H1 (cell line): ENCODE measurements around the gene HDAC7. TPM values are rescaled to one million over a fixed set of nuclear protein-coding genes. Genes with fewer than 3 reads are reported as not detected.

ENCODE experiments used
- CTCF ChIA-PET: fragments of 300-600 bp; sonication (Branson Sonifier 250); formaldehyde crosslinking; loops from one replicate; lab custom pipeline; 2021; ENCODE audit not compliant: partially characterized antibody; lab: Charles Lee
- POLR2A ChIA-PET: fragments of 300-600 bp; sonication (Branson Sonifier 250); formaldehyde crosslinking; loops from one replicate; lab custom pipeline; 2021; ENCODE audit warnings: inconsistent platforms; ENCODE audit not compliant: partially characterized antibody; lab: Charles Lee
- DNase-seq, 2 experiments: peaks; one replicate each; pipeline versions ENCODE4 v3.0.0 to v3.0.0-alpha.2; 2010 to 2022; ENCODE audit warnings: low spot score in 2 of 2, low read depth in 1 of 2, mixed read lengths in 1 of 2
- FAIRE-seq: peaks from 2 replicates; lab custom pipeline; 2011; peaks lifted over from hg19 to GRCh38; lab: Jason Lieb, UNC
- H2AFZ ChIP-seq: 2 replicates; pipeline ENCODE4 v1.8.1; 2012; ENCODE audit warnings: low read length, inconsistent platforms
- H2AK5ac ChIP-seq: 2 replicates; pipeline ENCODE4 v1.6.1; 2013; ENCODE audit warnings: low read depth, low read length
- H2BK120ac ChIP-seq: replicated peaks from 2 replicates; pipeline ENCODE3; 2013; ENCODE audit warnings: low read depth, low read length, inconsistent platforms
- H2BK12ac ChIP-seq: 2 replicates; pipeline ENCODE4 v1.6.1; 2013; ENCODE audit warnings: low read depth, low read length
- H2BK15ac ChIP-seq: 2 replicates; pipeline ENCODE4 v1.6.1; 2013; ENCODE audit warnings: low read length
- H2BK20ac ChIP-seq: 2 replicates; pipeline ENCODE4 v1.6.1; 2013; ENCODE audit warnings: low read length
- H2BK5ac ChIP-seq: 2 replicates; pipeline ENCODE4 v1.6.1; 2013; ENCODE audit warnings: low read depth, low read length
- H3K14ac ChIP-seq: 2 replicates; pipeline ENCODE4 v1.6.1; 2013; ENCODE audit warnings: inconsistent platforms; ENCODE audit not compliant: insufficient read length
- H3K18ac ChIP-seq: 2 replicates; pipeline ENCODE4 v1.6.1; 2013; ENCODE audit warnings: low read length; ENCODE audit errors: extremely low read depth
- H3K23ac ChIP-seq: 2 replicates; pipeline ENCODE4 v1.6.1; 2013; ENCODE audit warnings: inconsistent platforms; ENCODE audit not compliant: insufficient read length
- H3K23me2 ChIP-seq: 2 replicates; pipeline ENCODE4 v1.6.1; 2013; ENCODE audit warnings: low read depth, low read length
- H3K27ac ChIP-seq: 2 replicates; pipeline ENCODE4 v1.6.1; 2011; ENCODE audit warnings: low read depth, low read length, inconsistent platforms
- H3K27me3 ChIP-seq, 4 experiments: replicated peaks in 1 of 4; 1 replicate in 1 of 4; 2 replicates in 3 of 4; pipeline versions ENCODE4 v1.6.1 to v1.8.1; 2011 to 2013; ENCODE audit warnings: low read length in 3 of 4, mild to moderate bottlenecking in 3 of 4, inconsistent platforms in 2 of 4, mixed read lengths in 2 of 4, moderate library complexity in 1 of 4; ENCODE audit not compliant: control insufficient read depth in 3 of 4, insufficient read depth in 3 of 4; ENCODE audit errors: extremely low read depth in 1 of 4
- H3K36me3 ChIP-seq, 4 experiments: 2 replicates each; pipeline versions ENCODE4 v1.6.1 to v1.8.1; 2011 to 2013; ENCODE audit warnings: mild to moderate bottlenecking in 4 of 4, low read length in 3 of 4, moderate library complexity in 2 of 4, control low read depth in 1 of 4, inconsistent platforms in 1 of 4; ENCODE audit not compliant: insufficient read depth in 4 of 4, control insufficient read depth in 2 of 4
- H3K4ac ChIP-seq: replicated peaks from 2 replicates; pipeline ENCODE3; 2013; ENCODE audit warnings: low read length, low read depth, mixed read lengths, inconsistent platforms; ENCODE audit not compliant: insufficient read length
- H3K4me1 ChIP-seq, 4 experiments: replicated peaks in 1 of 4; 1 replicate in 1 of 4; 2 replicates in 3 of 4; pipeline versions ENCODE4 v1.6.1 to v1.8.1; 2011 to 2013; ENCODE audit warnings: low read length in 3 of 4, inconsistent platforms in 2 of 4, mixed read lengths in 1 of 4; ENCODE audit not compliant: insufficient read depth in 4 of 4, control insufficient read depth in 3 of 4
- H3K4me2 ChIP-seq, 2 experiments: 2 replicates each; pipeline versions ENCODE4 v1.6.1 to v1.8.1; 2011 to 2013; ENCODE audit warnings: low read depth in 2 of 2, low read length in 2 of 2, control low read depth in 1 of 2, inconsistent platforms in 1 of 2, mild to moderate bottlenecking in 1 of 2; ENCODE audit not compliant: insufficient read depth in 1 of 2
- H3K4me3 ChIP-seq, 4 experiments: fragments of 200-600, 300-600 bp in 1 of 4; sonication (generic), shearing (Covaris generic), sonication (Bioruptor Twin) in 1 of 4; 2 replicates each; pipeline versions ENCODE4 v1.5.1 to v1.8.1; 2011 to 2016; ENCODE audit warnings: low read length in 4 of 4, low read depth in 3 of 4, control low read depth in 2 of 4, inconsistent platforms in 2 of 4, mild to moderate bottlenecking in 2 of 4, mixed read lengths in 1 of 4, moderate library complexity in 1 of 4; ENCODE audit not compliant: insufficient read depth in 2 of 4; ENCODE audit errors: extremely low read depth in 1 of 4
- H3K56ac ChIP-seq: replicated peaks from 2 replicates; pipeline ENCODE3; 2013; ENCODE audit warnings: low read depth, mild to moderate bottlenecking, mixed read lengths, low read length, inconsistent platforms; ENCODE audit not compliant: insufficient read length
- H3K79me1 ChIP-seq: 2 replicates; pipeline ENCODE4 v1.6.1; 2013; ENCODE audit warnings: low read depth, low read length, control low read depth
- H3K79me2 ChIP-seq, 2 experiments: 2 replicates each; pipeline versions ENCODE4 v1.6.1 to v1.8.1; 2012 to 2013; ENCODE audit warnings: low read length in 2 of 2, mild to moderate bottlenecking in 2 of 2, inconsistent platforms in 1 of 2; ENCODE audit not compliant: insufficient read depth in 2 of 2, control insufficient read depth in 1 of 2
- H3K9ac ChIP-seq, 4 experiments: replicated peaks in 1 of 4; 1 replicate in 1 of 4; 2 replicates in 3 of 4; pipeline versions ENCODE4 v1.6.1 to v1.8.1; 2011 to 2013; ENCODE audit warnings: low read depth in 3 of 4, low read length in 3 of 4, control low read depth in 2 of 4, mild to moderate bottlenecking in 2 of 4, moderate library complexity in 2 of 4, inconsistent platforms in 1 of 4; ENCODE audit errors: extremely low read depth in 1 of 4
- H3K9me3 ChIP-seq, 2 experiments: 2 replicates each; pipeline versions ENCODE4 v1.6.1 to v1.8.1; 2012 to 2013; ENCODE audit warnings: mild to moderate bottlenecking in 2 of 2, moderate library complexity in 2 of 2, control low read depth in 1 of 2, inconsistent platforms in 1 of 2, low read depth in 1 of 2, low read length in 1 of 2, mixed read lengths in 1 of 2; ENCODE audit not compliant: insufficient read depth in 2 of 2
- H4K20me1 ChIP-seq, 2 experiments: replicated peaks in 1 of 2; 2 replicates each; pipeline versions ENCODE3 to v1.8.1; 2011 to 2013; ENCODE audit warnings: inconsistent platforms in 2 of 2, low read length in 2 of 2, mild to moderate bottlenecking in 1 of 2; ENCODE audit not compliant: insufficient read depth in 2 of 2, control insufficient read depth in 1 of 2
- H4K5ac ChIP-seq: 2 replicates; pipeline ENCODE4 v1.6.1; 2013; ENCODE audit warnings: low read length, low read depth, mixed read lengths, inconsistent platforms; ENCODE audit not compliant: insufficient read length
- H4K8ac ChIP-seq: 2 replicates; pipeline ENCODE4 v1.8.0; 2013; ENCODE audit warnings: mild to moderate bottlenecking, moderate library complexity, low read length, inconsistent platforms; ENCODE audit not compliant: insufficient read depth; ENCODE audit errors: extremely low read depth
- H4K91ac ChIP-seq: replicated peaks from 2 replicates; pipeline ENCODE3; 2013; ENCODE audit warnings: low read length, mixed read lengths, inconsistent platforms; ENCODE audit not compliant: insufficient read length
- ASH2L ChIP-seq: fragments of 200-600, 300-600 bp; sonication (generic); IDR thresholded peaks from one replicate; pipeline ENCODE4 v1.7.1; 2017; ENCODE audit warnings: low read length
- BACH1 ChIP-seq: IDR thresholded peaks from 2 replicates; pipeline ENCODE4 v1.6.1; 2012; ENCODE audit warnings: low read length, improper control_type of control experiment
- EZH2 ChIP-seq: fragments of 200-600 bp; sonication (generic); IDR thresholded peaks from 2 replicates; pipeline ENCODE4 v1.7.1; 2012; ENCODE audit warnings: low read depth, mild to moderate bottlenecking, moderate library complexity, low read length, inconsistent platforms; ENCODE audit not compliant: severe bottlenecking
- HDAC6 ChIP-seq: IDR thresholded peaks from one replicate; pipeline ENCODE4 v1.7.1; 2012; ENCODE audit warnings: low read depth, mild to moderate bottlenecking, inconsistent platforms, low read length, moderate library complexity
- JUN ChIP-seq: IDR thresholded peaks from 2 replicates; pipeline ENCODE4 v1.6.1; 2011; ENCODE audit warnings: low read depth, mild to moderate bottlenecking, improper control_type of control experiment, low read length
- KDM1A ChIP-seq: fragments of 200-600, 300-600 bp; sonication (generic); IDR thresholded peaks from 2 replicates; pipeline ENCODE4 v1.7.1; 2016; ENCODE audit warnings: mild to moderate bottlenecking, low read length, borderline replicate concordance
- SIN3A ChIP-seq, 2 experiments: IDR thresholded peaks in 1 of 2; conservative IDR thresholded peaks in 1 of 2; 2 replicates each; pipeline ENCODE4 v1.6.1; 2011 to 2012; ENCODE audit warnings: low read length in 2 of 2, improper control_type of control experiment in 1 of 2, low read depth in 1 of 2, mild to moderate bottlenecking in 1 of 2
- SUZ12 ChIP-seq: fragments of 200-600 bp; sonication (generic); IDR thresholded peaks from 2 replicates; pipeline ENCODE4 v1.6.1; 2012; ENCODE audit warnings: mild to moderate bottlenecking, inconsistent platforms, low read length, moderate library complexity, mixed read lengths
- WGBS, 2 experiments: shearing (Covaris generic) in 1 of 2; methylation state at CpG; one replicate each; pipeline versions ENCODE4 v1.1.6 to v1.1.7; 2013 to 2015; ENCODE audit warnings: low lambda C conversion rate in 2 of 2, mixed read lengths in 2 of 2, inconsistent platforms in 1 of 2, low coverage in 1 of 2, missing lambda C conversion rate in 1 of 2; ENCODE audit not compliant: insufficient replicate concordance in 2 of 2, insufficient coverage in 1 of 2, insufficient read length in 1 of 2; ENCODE audit errors: extremely low coverage in 1 of 2, missing lambda C conversion rate in 1 of 2; 5-methylcytosine and 5-hydroxymethylcytosine counted together
- polyA plus RNA-seq, 7 experiments: library from polyadenylated mRNA; depleted of rRNA in 3 of 7; stranded (reverse) in 5 of 7; unstranded in 2 of 7; fragments of >200 nt in 5 of 7; fragments of 200-250 nt in 2 of 7; gene quantifications; 1 replicate in 5 of 7; 2 replicates in 1 of 7; 4 replicates in 1 of 7; pipeline versions ENCODE4 v1.2.1 to v1.2.3, GENCODE V29; 2011 to 2013; ENCODE audit warnings: missing spikeins in 2 of 7, mixed read lengths in 2 of 7
- total RNA-seq: library from RNA; stranded (reverse); fragmentation: NEBNext Ultra II Directional; extraction: Animal tissue kit (Norgen Biotek cat#: 25700); gene quantifications from 2 replicates; pipeline ENCODE4 v1.2.1, GENCODE V29; 2021

The HDAC7 gene
- total and polyA plus RNA-seq, 2 of the 8 experiments (the other 6 are each of a cell fraction or from before 2014, with no cell fraction given): 25.5 to 84.9 TPM

DNA sequence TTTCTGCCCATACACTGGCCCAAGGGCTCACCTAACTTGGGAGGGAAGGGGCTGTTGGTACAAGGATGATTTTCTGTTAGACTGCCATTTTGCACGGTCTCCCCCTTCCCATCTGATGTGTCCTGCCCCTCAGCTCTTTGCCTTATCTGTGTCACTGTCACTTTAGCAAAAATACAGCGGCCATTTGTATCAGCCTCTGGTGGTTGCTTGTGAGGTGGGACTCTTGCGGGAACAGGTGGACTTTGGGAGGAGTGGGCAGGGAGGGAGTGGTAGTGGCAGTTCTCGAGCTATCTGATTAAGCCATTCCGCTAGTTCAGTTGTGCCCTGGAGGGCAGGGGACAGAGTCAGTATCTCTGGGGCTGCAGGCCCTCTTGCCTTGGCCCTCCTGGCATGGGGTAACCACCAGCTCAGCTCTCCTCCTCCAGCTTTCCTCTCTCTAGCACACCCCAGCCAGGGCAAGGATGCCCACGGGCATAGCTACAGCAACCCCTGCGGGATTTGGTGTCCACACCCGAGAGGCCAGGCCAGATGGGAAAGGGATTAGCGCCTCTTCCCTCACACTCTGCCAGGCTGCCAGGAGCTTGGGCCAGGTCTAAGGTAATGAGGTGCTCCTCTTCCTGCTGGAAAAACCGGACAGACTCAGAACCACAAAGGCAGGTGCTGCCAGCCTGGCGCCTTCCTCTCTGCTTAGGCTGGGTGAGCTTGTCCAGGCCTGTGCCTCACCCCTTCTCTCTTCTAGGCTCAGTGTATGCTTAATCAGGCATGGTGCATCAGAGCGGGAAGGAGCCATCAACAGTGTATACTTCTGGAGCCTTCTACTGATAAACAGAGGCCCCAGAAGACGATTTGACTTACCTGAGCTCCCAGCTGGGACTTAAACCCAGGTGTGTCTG lies 38.0 kb downstream of the HDAC7 start:
- no peak for FAIRE-seq
- POLR2A ChIA-PET: interaction anchor here (0.6 to 5.0 kb wide), 22 partner anchors 9 to 490 kb away, joined by 3 to 62 read pairs (median 4); partner anchors contain the start of genes HDAC7 and SLC48A1

More for the DNA sequence above, 38.0 kb downstream of the HDAC7 start:
- Histone ChIP-seq H3K9ac (no peak overlapping the region), H4K20me1 (peaks cover 0 to 27% of the 10 kb centered on the region in 2 experiments), H3K23ac (no peak overlapping the region), H3K4me1 (peaks cover 0 to 18% (median 11%) of the 10 kb centered on the region in 4 experiments; a peak in 5 of 7 replicates), H3K4ac (no peak overlapping the region), H2AK5ac (no peak overlapping the region), H3K36me3 (peaks cover 10 to 18% (median 15%) of the 10 kb centered on the region in 4 experiments; a peak in 7 of 8 replicates), H3K27me3 (peaks cover 0 to 5% (median 3%) of the 10 kb centered on the region in 4 experiments; a peak in 2 of 7 replicates), H4K5ac (no peak overlapping the region), H3K9me3 (no peaks in the 10 kb centered on the region), H3K4me2 (no peak overlapping the region), H3K79me2 (no peaks in the 10 kb centered on the region), H4K91ac (no peak overlapping the region), H3K4me3 (no peak overlapping the region), H2BK20ac (no peak overlapping the region), H2BK5ac (no peak overlapping the region), H2BK120ac (no peak overlapping the region), H3K79me1 (no peaks in the 10 kb centered on the region), H3K56ac (no peak overlapping the region), H2AFZ (no peak overlapping the region), H3K27ac (no peak overlapping the region), H3K18ac (no peak overlapping the region), H2BK12ac (no peak overlapping the region), H2BK15ac (no peak overlapping the region), H3K14ac (no peak overlapping the region), H4K8ac (peak overlapping the region; percentile 57; the same call in 1 of the 2 replicates), H3K23me2 (peaks cover 2% of the 10 kb centered on the region; the same call in 1 of the 2 replicates)
- no peak for DNase-seq
- TF ChIP-seq BACH1: no peak
- TF ChIP-seq EZH2: no peak
- no peak for TF ChIP-seq KDM1A
- TF ChIP-seq HDAC6: no peak
- no peak for TF ChIP-seq SIN3A (conservative IDR thresholded peaks at IDR 0.05 in 1 of 2, IDR thresholded peaks at IDR 0.05 in 1 of 2; ENCODE audit: low read depth in 1 of 2, low read length in 2 of 2)
- no peak for TF ChIP-seq ASH2L
- TF ChIP-seq JUN: no peak
- no peak for TF ChIP-seq SUZ12
- WGBS, 2 experiments: 87% methylated on average over 13 of the region's 13 CpGs; no CpG with 5 or more reads in 1 of the 2 experiments
- CTCF ChIA-PET: interaction anchor here (0.7 to 58.8 kb wide), 10 partner anchors 8 to 163 kb away, joined by 3 to 2442 read pairs (median 10); partner anchors contain the start of genes ENDOU, RAPGEF3, RPAP3 and SLC48A1
